GM19351 (cell line): ENCODE results near the gene DNAI1.
A peak's percentile ranks its signal among the peaks of the same experiment; 100 is the strongest.
"Not testable (repeated sequence)": the region's sequence is repeated elsewhere in the genome, so short reads cannot be mapped to it uniquely, and the experiment has no call there.

ENCODE experiments used
- ATAC-seq: cut with Tn5 transposase; IDR thresholded peaks from one replicate; pipeline ENCODE4 v1.9.1; 2021; ENCODE audit warnings: mild to moderate bottlenecking, moderate library complexity; ENCODE audit not compliant: unreplicated experiment

Gene DNAI1

GRCh38 chr9:34450644-34451043 lies 8.0 kb upstream of the DNAI1 start:
- no peak for ATAC-seq

GRCh38 chr9:34451135-34451534 lies 7.5 kb upstream of the DNAI1 start:
- ATAC-seq: no peak

GRCh38 chr9:34451545-34451944 lies 7.1 kb upstream of the DNAI1 start:
- ATAC-seq: peak; percentile 85

GRCh38 chr9:34452568-34452967 lies 6.0 kb upstream of the DNAI1 start:
- ATAC-seq: no peak

- ATAC-seq: no peak
Observed at GRCh38 chr9:34454571-34455065, 4.0 kb upstream of the DNAI1 start.

- no peak for ATAC-seq
Observed at GRCh38 chr9:34456151-34456550, 2.5 kb upstream of the DNAI1 start.

GRCh38 chr9:34456746-34457145 lies 1.9 kb upstream of the DNAI1 start:
- ATAC-seq: no peak

GRCh38 chr9:34457266-34458012 lies 1.2 kb upstream of the DNAI1 start:
- ATAC-seq: no peak

- no peak for ATAC-seq
Observed at GRCh38 chr9:34458959-34459340, 345 bp downstream of the DNAI1 start.

- no peak for ATAC-seq
Observed at GRCh38 chr9:34459356-34459755, 751 bp downstream of the DNAI1 start.

- ATAC-seq: no peak
Observed at GRCh38 chr9:34459941-34460340, 1.3 kb downstream of the DNAI1 start.

GRCh38 chr9:34463098-34463900 lies 4.7 kb downstream of the DNAI1 start:
- no peak for ATAC-seq

GRCh38 chr9:34463901-34464232 lies 5.3 kb downstream of the DNAI1 start:
- ATAC-seq: no peak

GRCh38 chr9:34464571-34464970 lies 6.0 kb downstream of the DNAI1 start:
- ATAC-seq: no peak

- ATAC-seq: no peak
Observed at GRCh38 chr9:34465468-34465867, 6.9 kb downstream of the DNAI1 start.

- no peak for ATAC-seq
Observed at GRCh38 chr9:34475097-34475496, 16.5 kb downstream of the DNAI1 start.

GRCh38 chr9:34477541-34477940 lies 18.9 kb downstream of the DNAI1 start:
- ATAC-seq: no peak

GRCh38 chr9:34479431-34479866 lies 20.8 kb downstream of the DNAI1 start:
- no peak for ATAC-seq

GRCh38 chr9:34481620-34482019 lies 23.0 kb downstream of the DNAI1 start:
- ATAC-seq: not testable (repeated sequence)

- ATAC-seq: not testable (repeated sequence)
Observed at GRCh38 chr9:34482746-34483145, 24.1 kb downstream of the DNAI1 start.

- no peak for ATAC-seq
Observed at GRCh38 chr9:34484678-34485077, 26.1 kb downstream of the DNAI1 start.

- no peak for ATAC-seq
Observed at GRCh38 chr9:34485822-34486221, 27.2 kb downstream of the DNAI1 start.
